ENCODE data around the gene MLYCD. TPM values are rescaled to one million over a fixed set of nuclear protein-coding genes. Genes with fewer than 3 reads are reported as not detected.

The MLYCD gene
- 5.0 and 5.6 TPM in 2 replicates for total RNA-seq

DNA sequence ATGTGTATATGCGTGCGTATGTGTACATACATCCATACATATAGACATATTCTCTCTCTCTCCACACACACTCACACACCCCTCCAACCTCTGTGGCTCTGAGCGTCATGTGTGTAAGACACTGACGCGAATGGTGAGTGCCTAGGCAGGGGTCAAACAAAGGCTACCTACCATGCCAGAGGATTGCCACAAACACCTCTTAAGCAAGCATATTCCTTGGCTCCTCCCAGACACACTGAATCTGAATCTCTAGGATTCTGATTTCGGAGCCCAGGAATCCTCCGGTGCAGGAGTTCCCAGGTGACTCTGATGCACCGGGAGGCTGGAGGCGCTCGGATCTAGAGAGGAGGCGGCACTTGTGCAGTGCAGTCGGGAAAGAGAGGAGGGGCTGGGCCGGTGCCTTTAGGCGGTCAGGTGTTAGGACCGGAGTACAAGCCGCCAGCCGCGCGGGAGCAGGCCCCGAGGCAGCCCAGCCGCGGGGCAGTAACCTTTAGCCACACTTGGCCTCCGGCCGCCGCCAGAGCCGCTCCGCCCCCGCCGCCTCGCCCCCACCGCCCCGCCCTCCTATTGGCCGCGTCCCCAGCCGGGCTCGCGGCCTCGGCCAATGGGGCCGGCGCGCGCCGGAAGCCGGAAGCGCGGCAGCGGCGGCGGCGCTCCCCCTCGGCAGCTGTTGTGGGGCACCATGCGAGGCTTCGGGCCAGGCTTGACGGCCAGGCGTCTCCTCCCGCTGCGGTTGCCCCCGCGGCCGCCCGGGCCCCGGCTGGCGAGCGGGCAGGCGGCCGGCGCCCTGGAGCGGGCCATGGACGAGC, at the start of gene MLYCD:
TSS of gene MLYCD (plus strand) at position 653 of the 809 bp plus-strand sequence. CDS start at position 683, 30 bp downstream.

DNA sequence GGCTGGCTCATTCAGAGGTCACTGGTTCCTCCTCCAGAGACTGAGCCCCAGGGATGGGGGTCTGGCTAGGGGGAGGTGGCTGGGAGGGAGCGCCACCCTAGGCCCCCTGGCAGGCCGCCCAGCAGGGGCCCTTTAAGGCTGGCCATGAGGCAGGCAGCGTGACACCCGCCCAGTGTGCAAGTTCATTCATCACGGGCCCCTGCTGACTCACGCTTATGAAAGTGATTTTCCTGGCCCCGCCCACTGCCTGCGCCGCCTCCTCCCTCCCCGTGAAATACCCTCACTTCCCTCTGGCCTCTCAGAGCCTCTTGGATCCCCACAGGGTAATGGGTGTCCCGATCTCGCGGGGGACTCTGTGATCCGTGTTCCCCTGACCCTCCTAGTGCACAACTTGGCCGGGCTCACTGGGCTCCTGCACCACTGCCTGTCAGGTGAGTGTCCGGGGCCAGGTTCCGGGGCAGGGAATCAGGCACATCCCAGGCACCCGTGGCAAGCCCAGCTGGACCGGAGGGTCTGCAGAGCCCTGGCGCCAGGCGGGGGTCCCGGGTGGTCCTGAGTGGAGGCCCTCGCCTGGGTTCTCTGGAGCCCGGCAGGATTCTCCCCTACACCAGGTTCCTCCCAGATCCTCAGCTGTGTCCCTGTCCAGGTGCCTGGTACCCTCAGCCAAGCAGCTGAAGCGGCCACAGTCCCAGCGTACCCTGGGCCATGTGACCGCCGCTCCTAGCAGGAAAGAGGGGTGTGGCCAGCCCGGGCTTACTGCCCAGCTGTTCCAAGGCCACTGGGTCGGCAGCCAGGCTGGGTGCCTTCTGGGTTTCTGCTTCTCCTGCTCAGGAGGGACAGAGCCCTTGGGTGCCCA, 54.3 kb downstream of the MLYCD start, which contains the start of gene OSGIN1:
TSS of gene OSGIN1 (plus strand) at position 301 of the 856 bp plus-strand sequence. CDS start 4,432 bp downstream, outside the sequence.

DNA sequence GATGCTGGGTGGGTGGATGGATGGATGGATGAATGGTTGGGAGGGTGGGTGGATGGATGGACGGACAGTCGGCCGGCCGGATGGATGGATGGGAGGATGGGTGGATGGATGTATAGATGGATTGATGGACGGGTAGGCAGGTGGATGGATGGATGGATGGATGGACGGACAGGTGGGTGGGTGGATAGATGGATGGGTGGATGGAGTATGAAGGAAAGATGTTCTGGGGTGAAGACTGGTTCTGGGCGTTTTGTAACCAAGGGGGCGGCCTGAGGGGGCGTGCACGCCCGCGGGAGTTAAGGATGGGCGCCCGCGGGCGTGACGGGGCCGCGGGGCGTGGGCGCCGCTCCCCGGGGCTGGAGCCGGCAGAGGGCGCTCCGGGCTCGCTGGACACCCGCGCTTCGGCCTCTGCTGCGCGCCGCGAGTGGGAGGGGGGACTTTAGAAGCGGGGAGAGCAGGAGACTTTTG, 69.0 kb downstream of the MLYCD start, which contains the start of gene NECAB2:
TSS of gene NECAB2 (plus strand) at position 407 of the 468 bp plus-strand sequence. CDS start 405 bp downstream, outside the sequence.

Other genes starting within 250 kb of the MLYCD start
- gene HSBP1, start 91.1 kb upstream of the MLYCD start, total RNA-seq: 18.6 and 35.3 TPM in 2 replicates
- gene OSGIN1, start 54.1 kb downstream of the MLYCD start, total RNA-seq: 3.9 and 4.1 TPM in 2 replicates
- gene NECAB2, start 69.1 kb downstream of the MLYCD start, total RNA-seq: 0.13 TPM in 1 of 2 replicates, not detected in the other
- not detected in 2 replicates for gene SLC38A8, start 143.7 kb downstream of the MLYCD start, total RNA-seq
- 96.6 and 112 TPM in 2 replicates for gene MBTPS1, start 217.8 kb downstream of the MLYCD start, total RNA-seq
- 17.9 and 19.8 TPM in 2 replicates for gene HSDL1, start 246.1 kb downstream of the MLYCD start, total RNA-seq
- gene DNAAF1, start 246.2 kb downstream of the MLYCD start, total RNA-seq: 0.11 TPM in 1 of 2 replicates, not detected in the other

All from articular chondrocyte of knee joint (primary cell).